Mesothelial cell of epicardium (in vitro differentiated cells): ENCODE results near the gene SLC25A1. TPM values are rescaled to one million over a fixed set of nuclear protein-coding genes. Genes with fewer than 3 reads are reported as not detected.
"Not testable (repeated sequence)": the region's sequence is repeated elsewhere in the genome, so short reads cannot be mapped to it uniquely, and the experiment has no call there.

Experiments used
- DNase-seq, 2 experiments: peaks; one replicate each; pipeline ENCODE4 v3.0.0; 2021; ENCODE audit warnings: low spot score in 2 of 2; ENCODE audit not compliant: unreplicated experiment in 2 of 2
- H3K27ac Mint-ChIP-seq: 2 replicates; pipeline ENCODE4 v1.8.0; 2021; ENCODE audit warnings: mixed read lengths
- H3K27me3 Mint-ChIP-seq: 2 replicates; pipeline ENCODE4 v1.8.0; 2021; ENCODE audit warnings: low read depth, mixed read lengths
- H3K36me3 Mint-ChIP-seq: 2 replicates; pipeline ENCODE4 v1.8.0; 2021; ENCODE audit warnings: mixed read lengths
- H3K4me1 Mint-ChIP-seq: 2 replicates; pipeline ENCODE4 v1.8.0; 2021; ENCODE audit warnings: mixed read lengths
- H3K4me3 Mint-ChIP-seq: 2 replicates; pipeline ENCODE4 v1.8.0; 2021; ENCODE audit warnings: mild to moderate bottlenecking, moderate library complexity, mixed read lengths
- H3K9me3 Mint-ChIP-seq: 2 replicates; pipeline ENCODE4 v1.8.0; 2021; ENCODE audit warnings: mixed read lengths
- total RNA-seq: library from RNA; stranded (reverse); gene quantifications from 3 replicates; pipeline ENCODE4 v1.2.1, GENCODE V29; 2021
- TF ChIP-seq, protein P1 (sequence below): fragments of 200-600 bp; sonication (generic); IDR thresholded peaks from one replicate; pipeline ENCODE4 v1.5.0; 2021; ENCODE audit warnings: antibody characterized with exemption; ENCODE audit not compliant: unreplicated experiment

SLC25A1 gene
- total RNA-seq, 1 donor from 2014 or later: 73.6 TPM

DNA sequence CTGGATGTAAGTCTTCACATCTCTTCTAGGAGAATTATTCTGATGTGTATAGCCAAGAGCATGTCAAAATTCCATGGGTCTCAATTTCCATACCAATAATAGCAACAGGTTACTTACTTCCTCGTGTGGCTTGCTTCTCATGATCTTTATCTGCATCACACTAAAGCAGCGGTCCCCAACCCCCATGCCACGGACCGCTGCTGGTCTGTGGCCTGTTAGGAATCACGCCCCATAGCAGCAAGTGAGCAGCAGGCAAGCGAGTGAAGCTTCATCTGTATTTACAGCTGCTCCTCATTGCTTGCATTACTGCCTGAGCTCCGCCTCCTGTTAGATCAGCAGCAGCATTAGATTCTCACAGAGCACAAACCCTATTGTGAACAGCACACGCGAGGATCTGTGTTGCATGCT lies 28.9 kb upstream of the SLC25A1 start:
- Mint-ChIP-seq H3K27ac (no peak overlapping the region), H3K36me3 (no peaks in the 10 kb centered on the region), H3K27me3 (no peaks in the 10 kb centered on the region), H3K9me3 (peaks cover 3% of the 10 kb centered on the region), H3K4me1 (no peaks in the 10 kb centered on the region), H3K4me3 (no peak overlapping the region)
- no peak for DNase-seq
- TF ChIP-seq, protein P1, sequence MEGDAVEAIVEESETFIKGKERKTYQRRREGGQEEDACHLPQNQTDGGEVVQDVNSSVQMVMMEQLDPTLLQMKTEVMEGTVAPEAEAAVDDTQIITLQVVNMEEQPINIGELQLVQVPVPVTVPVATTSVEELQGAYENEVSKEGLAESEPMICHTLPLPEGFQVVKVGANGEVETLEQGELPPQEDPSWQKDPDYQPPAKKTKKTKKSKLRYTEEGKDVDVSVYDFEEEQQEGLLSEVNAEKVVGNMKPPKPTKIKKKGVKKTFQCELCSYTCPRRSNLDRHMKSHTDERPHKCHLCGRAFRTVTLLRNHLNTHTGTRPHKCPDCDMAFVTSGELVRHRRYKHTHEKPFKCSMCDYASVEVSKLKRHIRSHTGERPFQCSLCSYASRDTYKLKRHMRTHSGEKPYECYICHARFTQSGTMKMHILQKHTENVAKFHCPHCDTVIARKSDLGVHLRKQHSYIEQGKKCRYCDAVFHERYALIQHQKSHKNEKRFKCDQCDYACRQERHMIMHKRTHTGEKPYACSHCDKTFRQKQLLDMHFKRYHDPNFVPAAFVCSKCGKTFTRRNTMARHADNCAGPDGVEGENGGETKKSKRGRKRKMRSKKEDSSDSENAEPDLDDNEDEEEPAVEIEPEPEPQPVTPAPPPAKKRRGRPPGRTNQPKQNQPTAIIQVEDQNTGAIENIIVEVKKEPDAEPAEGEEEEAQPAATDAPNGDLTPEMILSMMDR: no peak

DNA sequence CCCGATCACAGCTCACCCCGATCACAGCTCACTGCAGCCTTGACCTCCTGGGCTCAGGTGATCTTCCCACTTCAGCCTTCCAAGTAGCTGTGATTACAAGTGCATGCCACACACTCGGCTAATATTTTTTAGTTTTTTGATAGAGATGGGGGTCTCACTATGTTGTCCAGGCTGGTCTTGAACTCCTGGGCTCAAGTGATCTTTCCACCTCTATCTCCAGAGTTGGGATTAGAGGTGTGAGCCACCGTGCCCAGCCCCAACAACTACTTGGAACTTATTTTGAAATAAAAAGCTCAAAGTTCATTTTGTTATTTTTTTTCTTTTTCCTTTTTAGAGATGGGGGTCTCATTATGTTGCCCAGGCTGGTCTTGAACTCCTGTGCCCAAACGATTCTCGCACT lies 27.8 kb upstream of the SLC25A1 start:
- no peaks in the 10 kb centered on the region for H3K36me3 Mint-ChIP-seq
- no peak overlapping the region for H3K27ac Mint-ChIP-seq
- no peak overlapping the region for H3K4me3 Mint-ChIP-seq
- TF ChIP-seq, protein P1: no peak
- no peaks in the 10 kb centered on the region for H3K27me3 Mint-ChIP-seq
- H3K4me1 Mint-ChIP-seq: no peaks in the 10 kb centered on the region
- H3K9me3 Mint-ChIP-seq: peaks cover 4% of the 10 kb centered on the region
- no peak for DNase-seq

DNA sequence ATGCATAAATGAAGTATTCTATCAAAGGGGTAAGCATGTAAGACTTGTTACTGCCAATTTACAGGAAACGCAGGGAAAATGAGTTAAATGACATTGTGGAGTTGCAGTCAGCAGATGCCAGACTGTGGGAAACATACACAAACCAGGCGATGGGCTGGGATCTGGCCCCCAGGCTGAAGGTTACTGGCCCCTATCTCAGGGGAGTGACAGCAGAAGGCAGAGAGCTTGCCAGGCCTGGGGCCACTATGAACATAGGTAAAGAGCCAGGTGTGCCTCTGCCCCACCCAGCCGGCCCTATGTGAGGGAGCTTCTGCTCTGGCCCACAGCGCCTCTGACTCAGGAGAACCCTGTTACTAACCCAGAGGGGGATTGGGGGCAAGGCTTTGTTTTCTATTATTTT lies 26.1 kb upstream of the SLC25A1 start:
- Mint-ChIP-seq H3K4me3 (no peak overlapping the region), H3K36me3 (no peaks in the 10 kb centered on the region), H3K27me3 (no peaks in the 10 kb centered on the region), H3K9me3 (peaks cover 4% of the 10 kb centered on the region), H3K4me1 (no peaks in the 10 kb centered on the region), H3K27ac (no peak overlapping the region)
- TF ChIP-seq, protein P1: no peak
- no peak for DNase-seq

DNA sequence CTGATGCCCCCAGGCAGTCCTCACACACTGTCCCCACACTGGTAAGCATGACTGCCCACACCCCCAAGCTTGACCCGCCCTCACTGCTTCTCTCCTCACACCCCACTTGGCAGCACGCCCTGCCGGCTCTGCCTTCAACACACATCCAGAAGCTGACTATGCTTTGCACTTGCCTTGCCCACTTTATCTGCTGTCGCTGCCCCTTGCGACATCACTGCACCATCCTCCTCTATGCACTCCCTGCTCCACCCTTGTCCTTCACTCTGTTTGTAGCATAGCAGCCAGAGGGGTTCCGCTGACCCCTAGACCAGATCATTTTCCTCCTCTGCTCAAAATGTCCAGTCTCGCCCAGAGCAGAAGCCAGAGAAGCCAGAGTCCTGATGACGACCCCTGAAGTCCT lies 25.3 kb upstream of the SLC25A1 start:
- Mint-ChIP-seq H3K4me3 (no peak overlapping the region), H3K36me3 (no peaks in the 10 kb centered on the region), H3K9me3 (peaks cover 4% of the 10 kb centered on the region), H3K4me1 (no peaks in the 10 kb centered on the region), H3K27me3 (no peaks in the 10 kb centered on the region), H3K27ac (no peak overlapping the region)
- TF ChIP-seq, protein P1: no peak
- DNase-seq: no peak

DNA sequence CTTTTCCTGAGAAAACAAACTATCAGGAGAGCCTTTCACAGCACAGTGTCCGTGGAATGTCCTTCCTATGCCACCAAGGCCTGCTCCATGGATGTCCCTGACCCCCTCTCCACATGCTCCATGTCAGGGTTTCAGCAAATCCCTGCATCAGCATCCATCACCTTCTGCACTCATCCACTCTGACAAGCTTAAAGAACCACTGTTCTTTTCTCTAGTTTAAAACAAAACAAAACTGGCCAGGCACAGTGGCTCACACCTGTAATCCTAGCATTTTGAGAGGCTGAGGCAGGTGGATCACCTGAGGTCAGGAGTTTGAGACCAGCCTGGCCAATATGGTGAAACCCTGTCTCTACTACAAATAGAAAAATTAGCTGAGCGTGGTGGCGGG lies 24.3 kb upstream of the SLC25A1 start:
- H3K27ac Mint-ChIP-seq, H3K27me3 Mint-ChIP-seq, H3K4me3 Mint-ChIP-seq, H3K4me1 Mint-ChIP-seq, DNase-seq, H3K9me3 Mint-ChIP-seq, H3K36me3 Mint-ChIP-seq: not testable (repeated sequence)

DNA sequence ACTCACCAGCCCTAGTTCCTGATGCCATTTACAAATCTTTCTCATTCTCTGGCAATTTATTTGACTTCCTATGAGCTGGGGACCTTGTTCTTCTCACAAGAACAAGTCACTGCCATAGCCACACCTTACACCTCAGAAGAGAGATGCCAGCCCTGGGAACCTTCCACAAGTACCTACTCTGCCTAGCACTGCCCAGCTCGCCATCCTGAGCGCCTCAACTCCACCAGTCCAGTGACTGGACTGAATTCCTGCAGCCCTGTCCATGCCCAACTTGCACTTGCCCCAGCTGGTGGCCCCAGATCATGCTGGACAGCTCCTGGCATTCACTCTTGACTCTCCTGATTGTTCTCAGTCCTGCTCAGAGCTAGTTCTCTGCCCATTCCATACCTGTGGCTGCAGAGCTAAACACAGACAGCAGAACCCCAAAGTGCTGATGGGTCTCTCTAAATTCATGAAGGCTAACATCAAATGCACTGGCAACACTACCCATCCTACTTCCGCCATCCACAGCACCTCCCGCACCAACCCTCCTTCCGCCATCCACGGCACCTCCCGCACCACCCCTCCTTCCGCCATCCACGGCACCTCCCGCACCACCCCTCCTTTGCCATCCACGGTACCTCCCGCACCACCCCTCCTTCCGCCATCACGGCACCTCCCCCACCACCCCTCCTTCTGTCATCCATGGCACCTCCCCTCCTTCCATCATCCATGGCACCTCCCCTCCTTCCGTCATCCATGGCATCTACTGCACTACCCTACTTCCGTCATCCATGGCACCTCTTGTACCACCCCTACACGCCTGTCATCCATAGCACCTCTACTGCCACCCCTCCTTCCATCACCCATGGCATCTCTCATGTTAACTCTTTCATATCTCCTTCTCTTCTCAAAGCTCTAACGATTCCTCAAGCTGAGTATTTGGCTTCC lies 23.6 kb upstream of the SLC25A1 start:
- Mint-ChIP-seq H3K9me3 (peaks cover 4% of the 10 kb centered on the region), H3K27ac (no peak overlapping the region), H3K36me3 (no peaks in the 10 kb centered on the region), H3K27me3 (no peaks in the 10 kb centered on the region), H3K4me3 (no peak overlapping the region), H3K4me1 (no peaks in the 10 kb centered on the region)
- DNase-seq: no peak
- TF ChIP-seq, protein P1: no peak
